Tibial nerve (tissue), 4 donors: ENCODE results near the gene KLF13. TPM values are rescaled to one million over a fixed set of nuclear protein-coding genes. Genes with fewer than 3 reads are reported as not detected.

ENCODE experiments used
- DNase-seq, 2 donors: peaks; one replicate each; pipeline ENCODE4 v3.0.0-alpha.2; 2019; ENCODE audit warnings: low spot score in 2 of 2
- H3K27ac ChIP-seq, 4 donors: fragments of 200-600 bp; sonication (generic) in 3 of 4; one replicate each; pipeline ENCODE4 v1.5.1; 2017 to 2019; ENCODE audit warnings: mild to moderate bottlenecking in 1 of 4
- H3K27me3 ChIP-seq, 2 donors: fragments of 200-600 bp; sonication (generic) in 1 of 2; one replicate each; pipeline versions ENCODE4 v1.5.1 to v1.6.0; 2017 to 2019
- H3K36me3 ChIP-seq, 3 donors: fragments of 200-600 bp; sonication (generic); one replicate each; pipeline ENCODE4 v1.5.1; 2018 to 2019
- H3K4me1 ChIP-seq, 4 donors: fragments of 200-600 bp; sonication (generic) in 3 of 4; one replicate each; pipeline ENCODE4 v1.5.1; 2017 to 2019
- H3K4me3 ChIP-seq, 4 donors: fragments of 200-600 bp; sonication (generic) in 3 of 4; one replicate each; pipeline ENCODE4 v1.5.1; 2017 to 2019; ENCODE audit warnings: mild to moderate bottlenecking in 1 of 4, moderate library complexity in 1 of 4
- H3K9me3 ChIP-seq, 4 donors: fragments of 200-600 bp; sonication (generic) in 3 of 4; one replicate each; pipeline ENCODE4 v1.5.1; 2017 to 2019
- EP300 ChIP-seq, 2 donors: sonication (generic); formaldehyde crosslinking; IDR thresholded peaks; one replicate each; pipeline ENCODE4 v1.6.1; 2017; ENCODE audit warnings: antibody characterized with exemption in 2 of 2, mild to moderate bottlenecking in 1 of 2
- POLR2A ChIP-seq, 2 donors: fragments of 450-650 bp; IDR thresholded peaks; one replicate each; pipeline ENCODE4 v1.6.1; 2017; ENCODE audit warnings: antibody characterized with exemption in 2 of 2, mild to moderate bottlenecking in 2 of 2, moderate library complexity in 2 of 2
- whole genome bisulfite sequencing, 2 donors: methylation state at CpG; one replicate each; pipeline ENCODE4 v1.1.5; 2018; 5-methylcytosine and 5-hydroxymethylcytosine counted together
- total RNA-seq, 4 donors: library from RNA; depleted of rRNA; stranded (reverse); fragments of >200 nt; gene quantifications; one replicate each; pipeline ENCODE4 v1.1.0, GENCODE V29; 2016
- TF ChIP-seq, protein P1 (sequence below), 5 experiments: fragments of 200-600 bp in 3 of 5; fragments of 450-650 bp in 2 of 5; sonication (generic) in 3 of 5; IDR thresholded peaks; one replicate each; pipeline ENCODE4 v1.5.1; 2016 to 2019; ENCODE audit warnings: antibody characterized with exemption in 5 of 5, mild to moderate bottlenecking in 3 of 5, moderate library complexity in 2 of 5

Gene KLF13
- 10 to 100 TPM; 61.2 to 77.9 (median 75.1) TPM for total RNA-seq

DNA sequence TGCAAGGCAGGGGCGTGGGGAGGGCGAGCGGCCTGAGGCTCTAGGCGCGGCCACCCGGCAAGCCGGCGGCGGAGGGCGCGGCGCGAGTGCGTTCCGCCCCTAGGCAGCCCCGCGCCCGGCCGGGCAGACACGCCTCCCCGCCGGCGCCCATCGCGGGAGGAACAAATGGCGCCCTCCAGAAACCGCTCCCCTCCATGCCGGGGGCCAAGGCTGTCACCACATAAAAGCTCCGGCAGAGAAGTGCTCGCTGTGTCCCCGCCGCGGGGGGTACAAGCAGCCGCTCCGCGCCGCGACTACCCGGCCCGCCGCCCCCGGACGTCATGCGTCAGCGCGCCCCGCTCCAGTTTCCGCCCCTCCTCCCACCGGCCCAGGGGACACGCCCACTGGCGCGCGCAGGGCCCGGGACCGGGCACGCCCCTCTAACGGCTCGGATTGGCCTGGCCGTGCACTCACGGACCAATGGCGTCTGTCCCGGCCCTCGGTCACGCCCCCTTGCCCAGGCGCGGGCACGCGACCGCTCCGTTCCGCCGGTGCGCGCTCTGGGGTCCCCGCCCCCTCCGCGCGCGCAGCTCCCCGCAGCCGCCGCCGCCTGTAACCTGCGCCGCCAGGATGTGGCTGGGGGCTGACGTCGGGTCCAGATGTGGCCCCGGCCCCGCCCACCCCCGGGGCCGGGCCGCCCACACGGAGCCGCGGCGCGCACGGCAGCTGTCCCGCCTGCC lies at the start of gene KLF13:
TSS of gene KLF13 (plus strand) at position 680 of the 719 bp plus-strand sequence. CDS start 378 bp downstream, outside the sequence.
- peak; percentile 95 to 97 for TF ChIP-seq POLR2A (IDR thresholded peaks at IDR 0.05)
- TF ChIP-seq EP300 (IDR thresholded peaks at IDR 0.05): peak; percentile 31 to 96
- TF ChIP-seq, protein P1, sequence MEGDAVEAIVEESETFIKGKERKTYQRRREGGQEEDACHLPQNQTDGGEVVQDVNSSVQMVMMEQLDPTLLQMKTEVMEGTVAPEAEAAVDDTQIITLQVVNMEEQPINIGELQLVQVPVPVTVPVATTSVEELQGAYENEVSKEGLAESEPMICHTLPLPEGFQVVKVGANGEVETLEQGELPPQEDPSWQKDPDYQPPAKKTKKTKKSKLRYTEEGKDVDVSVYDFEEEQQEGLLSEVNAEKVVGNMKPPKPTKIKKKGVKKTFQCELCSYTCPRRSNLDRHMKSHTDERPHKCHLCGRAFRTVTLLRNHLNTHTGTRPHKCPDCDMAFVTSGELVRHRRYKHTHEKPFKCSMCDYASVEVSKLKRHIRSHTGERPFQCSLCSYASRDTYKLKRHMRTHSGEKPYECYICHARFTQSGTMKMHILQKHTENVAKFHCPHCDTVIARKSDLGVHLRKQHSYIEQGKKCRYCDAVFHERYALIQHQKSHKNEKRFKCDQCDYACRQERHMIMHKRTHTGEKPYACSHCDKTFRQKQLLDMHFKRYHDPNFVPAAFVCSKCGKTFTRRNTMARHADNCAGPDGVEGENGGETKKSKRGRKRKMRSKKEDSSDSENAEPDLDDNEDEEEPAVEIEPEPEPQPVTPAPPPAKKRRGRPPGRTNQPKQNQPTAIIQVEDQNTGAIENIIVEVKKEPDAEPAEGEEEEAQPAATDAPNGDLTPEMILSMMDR (IDR thresholded peaks at IDR 0.05): peak in 2 of 5 experiments; percentile 49 to 56
- Histone ChIP-seq H3K4me1 (peaks cover 0 to 41% (median 32%) of the 10 kb centered on the region in 4 donors), H3K27ac (peak within 1 kb of the TSS; percentile 93 to 100 (median 100)), H3K36me3 (no peaks in the 10 kb centered on the region), H3K9me3 (no peaks in the 10 kb centered on the region), H3K4me3 (peak within 1 kb of the TSS; percentile 61 to 97 (median 82)), H3K27me3 (no peaks in the 10 kb centered on the region)
- WGBS, 2 donors: 1% methylated on average over 19 to 20 of the region's 99 CpGs
- peak; percentile 97 to 99 for DNase-seq

DNA sequence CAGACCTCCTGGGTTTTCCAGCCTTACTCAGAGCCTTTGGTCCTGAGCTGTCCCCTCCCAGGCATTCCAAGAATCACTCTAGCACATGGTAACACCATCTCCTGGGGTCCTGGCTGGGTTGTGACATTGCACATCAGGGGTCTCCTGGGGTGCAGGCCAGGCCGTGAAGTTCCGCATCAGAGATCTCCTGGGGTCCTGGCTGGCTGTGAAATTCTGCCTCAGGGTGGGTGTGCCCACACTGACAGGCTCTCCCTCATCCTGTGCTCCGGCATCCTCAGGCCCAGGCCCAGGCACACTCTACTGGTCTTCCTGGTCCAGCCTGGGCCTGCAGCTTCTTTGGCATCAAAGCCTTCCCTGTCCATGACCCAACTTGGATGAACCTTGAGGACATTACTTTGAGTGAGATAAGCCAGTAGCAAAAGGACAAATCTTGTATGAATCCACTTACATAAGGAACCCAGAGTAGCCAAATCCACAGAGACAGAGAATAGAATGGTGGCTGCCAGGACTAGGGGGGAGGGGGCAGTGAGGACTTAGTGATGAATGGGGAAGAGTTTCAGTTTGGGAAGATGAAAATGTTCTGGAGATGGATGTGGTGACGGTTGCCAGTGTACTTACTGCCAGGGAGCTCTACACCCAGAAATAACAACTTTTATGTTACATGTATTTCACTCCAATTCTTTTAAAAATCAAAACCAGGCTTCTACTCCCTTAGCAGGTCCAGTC lies 49.1 kb upstream of the KLF13 start:
- no peaks in the 10 kb centered on the region for H3K27me3 ChIP-seq
- DNase-seq: no peak
- 80 to 85% methylated on average over 2 to 4 of the region's 4 CpGs for WGBS, 2 donors
- no peaks in the 10 kb centered on the region for H3K9me3 ChIP-seq
- TF ChIP-seq EP300 (IDR thresholded peaks at IDR 0.05) (no peak), POLR2A (IDR thresholded peaks at IDR 0.05) (no peak)
- TF ChIP-seq, protein P1 (IDR thresholded peaks at IDR 0.05): no peak
- no peaks in the 10 kb centered on the region for H3K36me3 ChIP-seq
- peaks cover 0 to 52% (median 21%) of the 10 kb centered on the region in 4 donors for H3K4me1 ChIP-seq
- H3K27ac ChIP-seq: peak overlapping the region in 1 of 4 donors; percentile 89
- H3K4me3 ChIP-seq: no peak overlapping the region

DNA sequence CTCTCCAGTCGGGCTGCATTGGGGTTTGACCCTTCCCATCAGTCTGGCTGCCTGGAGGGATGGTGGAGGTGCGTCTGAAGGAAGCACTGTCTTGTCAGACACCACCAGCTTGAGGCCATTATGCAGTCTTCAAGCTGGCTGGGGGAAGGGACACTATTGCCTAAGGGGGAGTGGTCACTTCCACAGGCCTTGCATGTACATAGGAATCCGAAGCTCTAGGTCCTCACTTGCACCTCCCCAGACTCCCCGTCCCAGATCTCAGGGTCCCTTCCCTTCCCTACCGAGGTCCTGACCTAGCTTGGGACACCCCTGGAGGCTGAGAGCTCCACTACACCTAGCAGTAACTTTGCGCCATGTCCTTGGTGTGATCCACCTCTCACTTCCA lies 48.6 kb upstream of the KLF13 start:
- DNase-seq: no peak
- 86 to 87% methylated on average over 6 of the region's 6 CpGs for WGBS, 2 donors

DNA sequence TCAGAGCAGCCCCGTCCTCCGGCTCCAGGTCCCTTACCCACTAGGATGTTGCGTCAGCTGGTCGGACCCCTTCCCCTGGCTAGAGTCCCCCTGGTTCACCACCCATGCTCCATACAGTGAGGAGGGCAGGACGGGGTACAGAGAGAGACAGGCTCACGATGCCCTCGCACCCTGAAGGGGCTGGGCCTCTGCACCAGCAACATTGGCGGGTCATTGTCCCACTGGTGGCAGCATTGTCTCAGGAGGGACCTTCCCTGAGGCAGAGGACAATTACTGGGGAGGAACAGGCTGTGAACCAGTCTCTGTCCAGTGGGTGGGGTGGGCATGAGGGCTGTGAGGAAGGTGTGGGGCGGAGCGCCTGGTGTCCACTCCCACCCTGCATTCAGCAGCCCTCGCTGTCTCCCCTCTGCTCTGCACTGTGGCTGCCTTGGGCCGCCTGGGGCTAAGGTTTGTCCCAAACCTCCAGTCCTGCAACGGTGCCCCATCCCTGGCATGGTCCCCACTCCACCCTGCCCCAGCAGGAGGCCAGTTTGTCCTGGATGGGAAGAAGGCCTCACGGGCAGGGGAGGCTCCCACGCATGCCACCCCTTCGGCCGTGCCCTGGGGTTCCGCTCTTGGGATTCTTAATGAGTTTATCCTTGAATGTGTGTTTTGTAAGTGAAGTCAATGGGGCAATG lies 48.0 kb upstream of the KLF13 start:
- Histone ChIP-seq H3K27me3 (no peaks in the 10 kb centered on the region), H3K4me1 (peaks cover 0 to 42% (median 15%) of the 10 kb centered on the region in 4 donors), H3K27ac (peak overlapping the region in 3 of 4 donors; percentile 68 to 91 (median 89)), H3K9me3 (no peaks in the 10 kb centered on the region), H3K4me3 (no peak overlapping the region), H3K36me3 (no peaks in the 10 kb centered on the region)
- no peak for DNase-seq
- 92 to 94% methylated on average over 16 to 18 of the region's 18 CpGs for WGBS, 2 donors
- TF ChIP-seq, protein P1 (IDR thresholded peaks at IDR 0.05): no peak
- no peak for TF ChIP-seq EP300 (IDR thresholded peaks at IDR 0.05)
- no peak for TF ChIP-seq POLR2A (IDR thresholded peaks at IDR 0.05)

More for the DNA sequence above, 48.6 kb upstream of the KLF13 start:
- Histone ChIP-seq H3K4me1 (peaks cover 0 to 49% (median 20%) of the 10 kb centered on the region in 4 donors), H3K36me3 (no peaks in the 10 kb centered on the region), H3K27ac (peak overlapping the region in 1 of 4 donors; percentile 89), H3K27me3 (no peaks in the 10 kb centered on the region), H3K4me3 (no peak overlapping the region), H3K9me3 (no peaks in the 10 kb centered on the region)
- TF ChIP-seq POLR2A (IDR thresholded peaks at IDR 0.05): no peak
- TF ChIP-seq, protein P1 (IDR thresholded peaks at IDR 0.05): no peak
- no peak for TF ChIP-seq EP300 (IDR thresholded peaks at IDR 0.05)
